ENCODE results near the gene IP6K1. TPM values are rescaled to one million over a fixed set of nuclear protein-coding genes. Genes with fewer than 3 reads are reported as not detected.

Gene IP6K1
- total RNA-seq, 1 donor: 48.5 TPM

DNA sequence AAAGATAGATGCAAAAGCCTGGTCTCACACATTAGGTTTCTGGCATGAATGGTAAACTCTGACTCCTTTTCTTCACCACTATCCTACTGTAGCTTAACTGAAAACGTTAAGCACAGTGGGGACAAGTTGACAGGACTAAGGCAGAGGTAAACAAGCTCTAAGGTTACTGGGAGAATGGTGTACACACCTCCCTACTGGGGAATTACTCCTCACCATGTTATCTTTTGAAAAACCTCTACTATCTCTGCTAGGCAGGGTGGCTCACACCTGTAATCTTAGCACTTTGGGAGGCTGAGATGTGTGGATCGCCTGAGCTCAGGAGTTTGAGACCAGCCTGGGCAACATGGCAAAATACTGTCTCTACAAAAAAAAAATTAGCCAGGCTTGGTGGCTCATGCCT is 29.1 kb downstream of the IP6K1 start:
- no peaks in the 10 kb centered on the region for H3K4me1 ChIP-seq (ENCODE audit: insufficient read depth, low read length)
- H3K36me3 ChIP-seq (ENCODE audit: insufficient read depth, low read length): no peaks in the 10 kb centered on the region
- DNase-seq (ENCODE audit: insufficient read length, low spot score, missing footprints): no peak
- no peak overlapping the region for H3K27ac ChIP-seq (ENCODE audit: low read depth, low read length)
- no peaks in the 10 kb centered on the region for H3K27me3 ChIP-seq (ENCODE audit: insufficient read depth, low read length)
- H3K4me3 ChIP-seq (ENCODE audit: insufficient read depth, low read length): no peak overlapping the region
- H3K79me2 ChIP-seq (ENCODE audit: insufficient read depth, low read length): peaks cover 90% of the 10 kb centered on the region
- H2AFZ ChIP-seq (ENCODE audit: low read length): no peak overlapping the region
- TF ChIP-seq, protein P1, sequence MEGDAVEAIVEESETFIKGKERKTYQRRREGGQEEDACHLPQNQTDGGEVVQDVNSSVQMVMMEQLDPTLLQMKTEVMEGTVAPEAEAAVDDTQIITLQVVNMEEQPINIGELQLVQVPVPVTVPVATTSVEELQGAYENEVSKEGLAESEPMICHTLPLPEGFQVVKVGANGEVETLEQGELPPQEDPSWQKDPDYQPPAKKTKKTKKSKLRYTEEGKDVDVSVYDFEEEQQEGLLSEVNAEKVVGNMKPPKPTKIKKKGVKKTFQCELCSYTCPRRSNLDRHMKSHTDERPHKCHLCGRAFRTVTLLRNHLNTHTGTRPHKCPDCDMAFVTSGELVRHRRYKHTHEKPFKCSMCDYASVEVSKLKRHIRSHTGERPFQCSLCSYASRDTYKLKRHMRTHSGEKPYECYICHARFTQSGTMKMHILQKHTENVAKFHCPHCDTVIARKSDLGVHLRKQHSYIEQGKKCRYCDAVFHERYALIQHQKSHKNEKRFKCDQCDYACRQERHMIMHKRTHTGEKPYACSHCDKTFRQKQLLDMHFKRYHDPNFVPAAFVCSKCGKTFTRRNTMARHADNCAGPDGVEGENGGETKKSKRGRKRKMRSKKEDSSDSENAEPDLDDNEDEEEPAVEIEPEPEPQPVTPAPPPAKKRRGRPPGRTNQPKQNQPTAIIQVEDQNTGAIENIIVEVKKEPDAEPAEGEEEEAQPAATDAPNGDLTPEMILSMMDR (IDR thresholded peaks at IDR 0.05; ENCODE audit: extremely low read depth, low read depth, low read length): no peak
- no peak overlapping the region for H3K4me2 ChIP-seq (ENCODE audit: insufficient read depth, low read length)
- no peaks in the 10 kb centered on the region for H3K9me3 ChIP-seq (ENCODE audit: low read depth, low read length)
- peaks cover 46% of the 10 kb centered on the region for H4K20me1 ChIP-seq (ENCODE audit: insufficient read depth, low read length)

DNA sequence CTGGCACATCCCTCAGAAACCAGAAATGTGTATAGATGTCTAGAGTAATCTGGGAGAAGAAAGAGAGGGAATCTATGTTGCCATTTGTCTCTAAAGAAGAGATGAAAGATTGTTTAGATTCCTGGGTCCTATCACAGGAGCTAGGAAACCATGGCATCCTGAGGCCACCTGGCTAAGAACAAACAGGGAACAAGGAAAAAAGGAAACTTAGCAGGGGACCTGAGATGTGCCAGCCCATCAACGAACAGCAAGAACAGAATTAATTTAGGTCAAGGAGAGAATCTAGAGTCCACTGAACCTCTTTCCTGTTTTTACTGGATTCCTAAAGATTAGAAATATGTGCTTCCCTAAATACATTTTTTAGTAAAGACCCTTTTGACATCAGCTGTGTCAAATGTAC is 30.3 kb downstream of the IP6K1 start:
- no peak overlapping the region for H3K4me3 ChIP-seq (ENCODE audit: insufficient read depth, low read length)
- H3K27ac ChIP-seq (ENCODE audit: low read depth, low read length): no peak overlapping the region
- no peak overlapping the region for H2AFZ ChIP-seq (ENCODE audit: low read length)
- H3K27me3 ChIP-seq (ENCODE audit: insufficient read depth, low read length): no peaks in the 10 kb centered on the region
- no peaks in the 10 kb centered on the region for H3K36me3 ChIP-seq (ENCODE audit: insufficient read depth, low read length)
- no peaks in the 10 kb centered on the region for H3K4me1 ChIP-seq (ENCODE audit: insufficient read depth, low read length)
- no peak overlapping the region for H3K4me2 ChIP-seq (ENCODE audit: insufficient read depth, low read length)
- peaks cover 46% of the 10 kb centered on the region for H4K20me1 ChIP-seq (ENCODE audit: insufficient read depth, low read length)
- TF ChIP-seq, protein P1 (IDR thresholded peaks at IDR 0.05; ENCODE audit: extremely low read depth, low read depth, low read length): no peak
- no peaks in the 10 kb centered on the region for H3K9me3 ChIP-seq (ENCODE audit: low read depth, low read length)
- H3K79me2 ChIP-seq (ENCODE audit: insufficient read depth, low read length): peaks cover 90% of the 10 kb centered on the region
- no peak for DNase-seq (ENCODE audit: insufficient read length, low spot score, missing footprints)

DNA sequence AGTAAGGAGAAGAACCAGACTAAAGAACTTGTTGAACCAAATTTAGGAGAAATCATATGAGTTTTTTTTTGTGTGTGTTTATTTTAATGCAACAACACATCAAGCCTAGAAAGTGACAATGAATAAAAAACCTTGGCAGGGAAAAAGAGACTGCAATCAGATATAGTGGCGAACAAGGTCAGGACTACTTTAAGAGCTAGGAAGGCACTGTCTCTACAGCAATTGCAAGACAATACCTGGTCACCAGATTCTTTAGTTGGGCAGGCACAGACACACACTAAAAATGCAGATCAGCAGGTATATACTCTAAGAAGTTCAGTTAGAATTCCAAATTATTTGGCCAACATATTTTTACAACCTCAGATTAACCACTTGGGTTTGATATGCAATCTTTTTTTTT is 31.8 kb downstream of the IP6K1 start:
- Histone ChIP-seq H3K27ac (ENCODE audit: low read depth, low read length) (no peak overlapping the region), H4K20me1 (ENCODE audit: insufficient read depth, low read length) (peaks cover 54% of the 10 kb centered on the region), H3K9me3 (ENCODE audit: low read depth, low read length) (no peaks in the 10 kb centered on the region), H3K36me3 (ENCODE audit: insufficient read depth, low read length) (no peaks in the 10 kb centered on the region), H3K4me3 (ENCODE audit: insufficient read depth, low read length) (no peak overlapping the region), H3K79me2 (ENCODE audit: insufficient read depth, low read length) (peaks cover 90% of the 10 kb centered on the region), H3K4me2 (ENCODE audit: insufficient read depth, low read length) (no peak overlapping the region), H3K27me3 (ENCODE audit: insufficient read depth, low read length) (no peaks in the 10 kb centered on the region), H2AFZ (ENCODE audit: low read length) (no peak overlapping the region), H3K4me1 (ENCODE audit: insufficient read depth, low read length) (peaks cover 8% of the 10 kb centered on the region)
- TF ChIP-seq, protein P1 (IDR thresholded peaks at IDR 0.05; ENCODE audit: extremely low read depth, low read depth, low read length): no peak
- no peak for DNase-seq (ENCODE audit: insufficient read length, low spot score, missing footprints)

DNA sequence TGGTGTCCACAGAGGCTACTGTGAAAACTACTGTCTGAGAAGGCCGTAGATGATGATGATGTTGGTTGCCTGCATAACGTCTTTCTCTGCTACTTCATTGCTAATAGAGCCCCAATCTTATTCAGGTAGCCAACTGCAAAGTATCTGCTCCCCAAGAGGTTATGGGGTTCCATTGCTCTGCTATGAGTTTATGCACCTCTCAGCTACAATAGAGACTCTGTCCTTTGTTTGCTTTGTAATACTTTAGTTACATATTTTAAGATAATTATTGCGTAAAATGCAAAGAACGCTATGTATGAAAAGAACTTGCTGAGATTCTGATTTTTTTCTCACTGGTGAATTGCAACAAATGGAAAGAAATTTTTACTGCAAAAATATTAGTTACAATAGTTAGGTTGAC is 34.8 kb downstream of the IP6K1 start:
- peaks cover 19% of the 10 kb centered on the region for H3K4me1 ChIP-seq (ENCODE audit: insufficient read depth, low read length)
- peaks cover 6% of the 10 kb centered on the region for H3K36me3 ChIP-seq (ENCODE audit: insufficient read depth, low read length)
- TF ChIP-seq, protein P1 (IDR thresholded peaks at IDR 0.05; ENCODE audit: extremely low read depth, low read depth, low read length): no peak
- no peaks in the 10 kb centered on the region for H3K27me3 ChIP-seq (ENCODE audit: insufficient read depth, low read length)
- no peak overlapping the region for H3K4me2 ChIP-seq (ENCODE audit: insufficient read depth, low read length)
- DNase-seq (ENCODE audit: insufficient read length, low spot score, missing footprints): no peak
- H3K79me2 ChIP-seq (ENCODE audit: insufficient read depth, low read length): peaks cover 85% of the 10 kb centered on the region
- no peak overlapping the region for H3K4me3 ChIP-seq (ENCODE audit: insufficient read depth, low read length)
- H4K20me1 ChIP-seq (ENCODE audit: insufficient read depth, low read length): peaks cover 58% of the 10 kb centered on the region
- no peak overlapping the region for H3K27ac ChIP-seq (ENCODE audit: low read depth, low read length)
- H3K9me3 ChIP-seq (ENCODE audit: low read depth, low read length): no peaks in the 10 kb centered on the region
- no peak overlapping the region for H2AFZ ChIP-seq (ENCODE audit: low read length)

Measured in osteoblast (primary cell).